ENCODE results near the gene KIFBP. TPM values are rescaled to one million over a fixed set of nuclear protein-coding genes. Genes with fewer than 3 reads are reported as not detected.
"Not testable (repeated sequence)": the region's sequence is repeated elsewhere in the genome, so short reads cannot be mapped to it uniquely, and the experiment has no call there.

Gene KIFBP
- polyA plus RNA-seq, 3 donors, result 31.4 to 33.8 (median 33.3) TPM

DNA sequence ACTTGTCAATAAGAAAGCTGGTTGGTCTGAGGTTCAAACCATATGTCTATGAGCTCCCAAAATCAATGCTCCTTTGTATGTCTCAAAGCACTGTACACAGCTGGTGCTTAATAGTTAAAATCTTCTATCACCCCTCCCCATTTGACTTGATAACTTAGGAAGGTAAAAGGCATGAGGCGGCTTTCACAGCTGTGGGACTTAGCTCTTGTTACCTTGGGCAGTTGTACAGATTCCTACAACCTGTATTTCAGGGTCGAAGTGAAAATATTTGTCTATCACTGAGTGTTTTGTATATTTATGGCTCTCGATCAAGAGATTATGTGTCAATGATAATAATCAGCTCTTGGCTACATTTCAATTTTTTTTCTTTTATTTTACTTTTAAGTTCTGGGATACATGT is 992 bp upstream of the KIFBP start:
- DNase-seq, result no peak

DNA sequence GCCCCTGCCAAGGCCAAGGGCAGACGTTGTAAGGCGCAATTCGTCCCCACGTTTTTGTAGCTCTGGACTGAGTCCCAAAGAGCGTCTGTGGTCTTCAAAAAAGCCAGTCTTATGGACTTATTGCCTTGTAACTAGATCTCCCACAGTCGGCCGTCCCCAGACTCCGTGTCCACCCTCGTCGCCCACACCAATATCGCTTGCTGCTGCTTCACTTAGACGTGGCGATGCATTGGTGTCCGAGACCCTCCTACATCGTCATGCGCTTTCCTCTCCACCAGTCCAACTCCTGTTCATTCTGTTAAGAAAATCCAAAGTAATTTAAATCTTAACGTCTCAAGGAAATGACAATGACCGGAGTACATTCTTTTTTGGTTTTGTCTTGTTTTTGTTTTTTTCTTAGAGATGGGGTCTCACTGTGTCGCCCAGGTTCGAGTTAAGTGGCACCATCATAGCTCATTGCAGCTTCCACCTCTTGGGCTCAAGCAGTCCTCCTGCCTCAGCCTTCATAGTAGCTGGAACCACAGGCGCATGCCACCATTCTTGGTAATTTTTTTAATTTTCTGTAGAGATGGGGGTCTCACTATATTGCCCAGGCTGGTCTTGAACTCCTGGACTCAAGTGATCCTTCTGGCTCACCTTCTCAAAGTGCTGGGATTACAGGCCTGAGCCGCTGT is 851 bp downstream of the KIFBP start:
- peak; percentile 14 for DNase-seq

DNA sequence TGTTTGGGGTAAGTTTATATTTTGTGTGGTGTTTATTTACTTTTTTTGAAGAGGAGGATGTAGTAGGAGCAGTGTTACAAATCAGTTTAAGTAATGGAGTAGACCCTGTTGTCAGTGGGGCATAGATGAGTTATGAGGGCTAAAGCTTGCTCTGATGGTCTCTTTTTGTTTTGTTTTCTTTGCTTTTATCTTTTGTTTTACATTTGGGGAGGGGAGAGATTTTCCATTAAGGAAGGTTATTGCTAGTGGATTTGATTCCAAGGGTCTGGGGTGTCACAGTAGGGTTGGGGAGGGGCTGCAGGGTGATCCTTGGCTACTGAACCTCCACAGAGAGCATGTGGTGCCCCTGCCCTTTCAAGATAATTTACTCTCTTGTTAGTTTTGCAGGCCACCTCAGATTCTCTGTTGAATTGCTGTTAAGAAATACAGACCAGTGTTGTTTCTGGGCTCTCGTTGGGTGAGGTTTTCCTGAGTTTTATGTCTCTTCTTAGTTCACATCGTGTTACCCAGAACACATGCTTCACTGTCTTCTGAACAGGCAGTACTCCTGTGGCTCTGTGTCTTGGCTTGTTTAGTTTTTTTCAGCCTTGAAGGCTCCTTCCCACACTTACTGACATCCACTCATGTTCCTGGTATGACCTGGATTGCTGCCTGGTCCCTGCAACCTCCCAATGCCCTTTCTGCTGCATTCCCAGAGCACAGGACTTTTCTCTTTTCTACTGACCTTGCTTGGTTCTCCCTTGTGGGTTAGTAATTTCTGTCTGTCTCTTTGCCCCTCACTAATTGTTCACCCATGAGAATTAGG is 4.2 kb downstream of the KIFBP start:
- peak; percentile 40 for DNase-seq

GRCh38 chr10:68997211-68997610 is 8.6 kb downstream of the KIFBP start:
- DNase-seq, result no peak

DNA sequence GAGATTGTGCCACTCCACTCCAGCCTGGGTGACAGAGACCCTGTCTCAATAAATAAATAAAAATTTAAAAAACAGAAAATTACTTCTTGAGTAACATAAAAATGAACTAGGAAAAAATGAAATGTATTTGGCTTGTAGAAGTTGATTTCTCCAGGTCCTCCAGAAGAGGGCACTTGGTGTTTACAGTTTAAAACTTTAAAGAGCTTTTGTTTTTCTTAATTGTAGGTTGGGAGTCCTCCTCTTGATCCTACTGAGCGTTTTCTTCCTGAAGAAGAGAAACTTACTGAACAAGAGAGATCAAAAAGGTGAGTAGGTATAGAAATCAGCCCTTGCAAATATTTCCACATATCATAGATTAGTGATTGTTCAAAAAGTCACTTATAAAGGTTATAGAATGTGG is 16.2 kb downstream of the KIFBP start:
- DNase-seq, result peak; percentile 15

- no peak for DNase-seq
Observed at GRCh38 chr10:69005704-69006485, 17.3 kb downstream of the KIFBP start.

DNA sequence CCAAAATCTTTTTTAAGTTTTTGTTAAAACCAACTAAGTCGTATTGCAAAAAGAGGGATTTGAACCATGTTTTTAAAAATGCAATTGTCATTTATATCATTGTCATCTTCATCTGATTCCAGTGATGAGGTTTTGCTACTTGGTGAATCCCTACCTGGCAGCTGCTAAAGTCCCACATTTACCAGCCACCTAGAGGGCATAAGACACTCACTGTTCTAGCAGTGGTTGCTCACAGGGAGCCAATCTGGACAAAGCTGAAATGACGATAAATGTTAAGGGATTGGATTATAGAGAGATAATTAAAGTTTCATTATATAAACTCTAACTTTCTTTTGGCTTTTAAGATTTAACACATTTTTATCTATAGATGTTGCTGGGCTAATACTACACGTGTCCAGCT is 18.7 kb downstream of the KIFBP start:
- no peak for DNase-seq

- no peak for DNase-seq
Observed at GRCh38 chr10:69009360-69009759, 20.8 kb downstream of the KIFBP start.

DNA sequence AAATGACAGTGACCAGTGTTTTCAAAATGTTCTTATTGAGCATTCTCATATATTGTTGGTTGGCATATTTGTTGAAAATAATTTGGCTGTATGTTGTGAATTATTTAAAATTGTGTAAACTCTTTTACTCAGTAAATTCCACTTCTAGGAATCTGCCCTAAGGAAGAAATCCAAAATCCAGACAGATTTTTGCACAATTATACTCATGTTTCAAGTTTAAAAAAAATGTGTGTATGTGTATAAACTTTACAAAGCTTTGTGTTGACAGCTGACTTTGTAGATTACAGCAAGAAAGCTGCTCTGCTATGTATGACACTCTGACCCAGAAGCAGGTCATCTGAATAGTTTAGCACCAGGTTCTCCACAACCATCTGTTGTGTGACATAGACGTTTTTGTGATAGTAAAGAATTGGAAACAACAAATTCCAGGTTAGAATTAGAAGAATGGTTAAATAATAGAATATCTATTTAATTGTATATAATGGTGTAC is 21.6 kb downstream of the KIFBP start:
- DNase-seq, result no peak

- DNase-seq, result not testable (repeated sequence)
Observed at GRCh38 chr10:69012778-69013177, 24.2 kb downstream of the KIFBP start.

DNA sequence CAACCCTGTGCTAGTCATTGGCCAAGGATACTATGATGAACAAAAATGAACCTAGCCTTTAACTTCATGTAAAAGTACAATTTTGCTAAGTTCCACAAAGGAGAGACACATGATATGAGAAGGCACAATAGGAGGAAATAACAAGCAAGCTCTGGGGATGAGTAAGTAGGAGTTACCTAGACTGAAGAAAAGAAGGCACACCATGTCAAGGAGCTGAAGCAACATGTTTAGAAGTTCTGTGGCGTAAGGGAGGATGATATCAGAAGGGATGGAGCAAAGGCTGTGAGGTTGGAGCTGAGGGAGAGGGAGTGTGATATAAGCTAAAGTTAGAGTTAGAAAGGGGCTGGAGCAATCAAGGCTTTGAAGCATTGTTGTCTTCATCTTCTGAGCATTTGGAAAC is 25.6 kb downstream of the KIFBP start:
- no peak for DNase-seq

GRCh38 chr10:69018613-69019012 is 30.0 kb downstream of the KIFBP start:
- no peak for DNase-seq

GRCh38 chr10:69022611-69023010 is 34.0 kb downstream of the KIFBP start:
- no peak for DNase-seq

GRCh38 chr10:69025370-69025896 is 36.8 kb downstream of the KIFBP start:
- DNase-seq, result no peak

- no peak for DNase-seq
Observed at GRCh38 chr10:69033256-69033655, 44.7 kb downstream of the KIFBP start.

GRCh38 chr10:69037489-69037888 is 48.9 kb downstream of the KIFBP start:
- no peak for DNase-seq

- DNase-seq, result not testable (repeated sequence)
Observed at GRCh38 chr10:69040904-69041303, 52.3 kb downstream of the KIFBP start.

- DNase-seq, result no peak
Observed at GRCh38 chr10:69042417-69042816, 53.8 kb downstream of the KIFBP start.

DNA sequence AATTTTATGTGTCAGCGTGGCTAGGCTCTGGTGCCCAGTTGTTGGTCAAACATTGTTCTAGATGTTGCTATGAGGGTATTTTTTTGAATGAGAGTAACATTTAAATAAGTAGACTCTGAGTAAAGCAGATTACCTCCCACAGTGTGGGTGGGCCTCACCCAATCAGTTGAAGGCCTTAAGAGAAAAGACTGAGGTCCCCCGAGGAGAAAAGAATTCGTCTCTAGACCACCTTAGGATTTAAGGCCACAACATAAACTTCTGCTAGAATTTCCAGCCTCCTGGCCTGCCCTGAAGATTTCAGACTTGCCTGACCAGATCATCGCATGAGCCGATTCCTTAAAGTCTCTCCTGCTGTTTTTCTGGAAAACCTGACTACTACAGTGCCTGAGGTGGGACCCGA is 54.2 kb downstream of the KIFBP start:
- DNase-seq, result no peak

GRCh38 chr10:69043931-69044531 is 55.4 kb downstream of the KIFBP start:
- no peak for DNase-seq

GRCh38 chr10:69044546-69044945 is 55.9 kb downstream of the KIFBP start:
- DNase-seq, result no peak

Measured in renal pelvis (tissue), 4 donors.